Right lobe of liver (tissue), 4 donors: ENCODE data around the gene FAM13A.

Source experiments
- CTCF ChIP-seq, 4 donors: fragments of 200-600 bp in 3 of 4; fragments of 450-650 bp in 1 of 4; IDR thresholded peaks; one replicate each; pipeline versions ENCODE4 v1.5.1 to v1.8.0; 2016 to 2022; ENCODE audit warnings: antibody characterized with exemption in 4 of 4, mild to moderate bottlenecking in 2 of 4
- POLR2A ChIP-seq: fragments of 450-650 bp; IDR thresholded peaks from one replicate; pipeline ENCODE4 v1.6.1; 2017; ENCODE audit warnings: antibody characterized with exemption, mild to moderate bottlenecking
- donor health status: DM: no; HTN: no; CAD: no.
- donor health status: DM: no; HTN: no; CAD: no.
- donor health status: DM: no; HTN: yes; CAD: no.

GRCh38 chr4:88971536-88971935 lies 85.4 kb downstream of the FAM13A start:
- TF ChIP-seq CTCF (IDR thresholded peaks at IDR 0.05) (no peak), POLR2A (no peak)
